Subcutaneous abdominal adipose tissue (tissue), 5 donors: ENCODE data around the gene TRIOBP.

ENCODE experiments used
- H3K27ac ChIP-seq: one replicate; pipeline ENCODE4 v1.7.0; 2013; ENCODE audit warnings: low read depth, mild to moderate bottlenecking, inconsistent platforms, low read length, moderate library complexity
- H3K27me3 ChIP-seq, 5 donors: one replicate each; pipeline ENCODE4 v1.7.0; 2013; ENCODE audit warnings: low read length in 5 of 5, inconsistent platforms in 1 of 5; ENCODE audit not compliant: control insufficient read depth in 5 of 5, insufficient read depth in 4 of 5
- H3K36me3 ChIP-seq, 5 donors: one replicate each; pipeline ENCODE4 v1.7.0; 2013; ENCODE audit warnings: low read length in 5 of 5; ENCODE audit not compliant: control insufficient read depth in 5 of 5, insufficient read depth in 5 of 5
- H3K4me1 ChIP-seq, 5 donors: one replicate each; pipeline ENCODE4 v1.7.0; 2013; ENCODE audit warnings: low read length in 5 of 5, mild to moderate bottlenecking in 3 of 5, moderate library complexity in 1 of 5; ENCODE audit not compliant: control insufficient read depth in 5 of 5, insufficient read depth in 5 of 5
- H3K4me3 ChIP-seq, 5 donors: one replicate each; pipeline ENCODE4 v1.7.0; 2013; ENCODE audit warnings: low read length in 5 of 5, low read depth in 1 of 5
- H3K9ac ChIP-seq, 5 donors: one replicate each; pipeline ENCODE4 v1.7.0; 2013; ENCODE audit warnings: low read length in 5 of 5, mild to moderate bottlenecking in 4 of 5, moderate library complexity in 3 of 5
- H3K9me3 ChIP-seq, 5 donors: one replicate each; pipeline ENCODE4 v1.7.0; 2013; ENCODE audit warnings: low read length in 5 of 5; ENCODE audit not compliant: control insufficient read depth in 5 of 5
- donor health status: healthy.
- donor health status: healthy.
- donor health status: healthy.
- donor health status: healthy.
- donor health status: healthy.

Gene TRIOBP

DNA sequence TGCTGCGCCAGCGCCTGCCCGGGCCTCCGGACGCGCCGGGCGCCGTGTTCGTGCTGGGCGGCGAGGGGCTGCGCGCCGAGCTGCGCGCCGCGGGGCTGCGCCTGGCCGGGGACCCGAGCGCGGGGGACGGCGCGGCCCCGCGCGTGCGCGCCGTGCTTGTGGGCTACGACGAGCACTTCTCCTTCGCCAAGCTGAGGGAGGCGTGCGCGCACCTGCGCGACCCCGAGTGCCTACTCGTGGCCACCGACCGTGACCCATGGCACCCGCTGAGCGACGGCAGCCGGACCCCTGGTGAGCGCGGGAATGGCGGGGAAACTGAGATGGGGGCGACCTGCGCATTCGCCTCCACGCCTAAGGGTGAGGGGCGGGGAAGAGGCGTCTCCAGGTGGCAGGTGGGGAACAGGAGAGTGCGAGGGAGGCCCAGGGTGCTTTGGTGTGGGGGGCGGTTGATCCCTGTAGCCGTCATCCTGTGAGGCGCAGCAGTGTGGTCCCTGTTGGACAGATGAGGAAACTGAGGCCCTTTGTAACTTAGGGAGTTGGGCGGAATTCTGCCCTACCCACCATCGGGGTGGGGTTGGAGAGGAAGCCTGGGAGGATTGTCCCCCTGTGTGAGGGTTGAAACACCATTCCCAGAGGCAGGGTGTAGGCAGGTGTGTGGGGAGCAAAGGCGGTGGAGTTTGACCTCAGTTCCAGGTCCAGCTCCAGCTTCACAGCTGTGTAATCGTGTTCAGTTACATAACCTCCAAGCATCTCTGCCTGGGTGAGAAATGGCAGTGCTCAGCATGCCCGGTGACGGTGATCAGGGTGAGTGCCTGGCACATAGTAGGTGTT is 37.6 kb upstream of the TRIOBP start:
- Histone ChIP-seq H3K27ac (peak overlapping the region; percentile 77), H3K4me1 (peaks cover 5 to 59% (median 54%) of the 10 kb centered on the region in 5 donors)

DNA sequence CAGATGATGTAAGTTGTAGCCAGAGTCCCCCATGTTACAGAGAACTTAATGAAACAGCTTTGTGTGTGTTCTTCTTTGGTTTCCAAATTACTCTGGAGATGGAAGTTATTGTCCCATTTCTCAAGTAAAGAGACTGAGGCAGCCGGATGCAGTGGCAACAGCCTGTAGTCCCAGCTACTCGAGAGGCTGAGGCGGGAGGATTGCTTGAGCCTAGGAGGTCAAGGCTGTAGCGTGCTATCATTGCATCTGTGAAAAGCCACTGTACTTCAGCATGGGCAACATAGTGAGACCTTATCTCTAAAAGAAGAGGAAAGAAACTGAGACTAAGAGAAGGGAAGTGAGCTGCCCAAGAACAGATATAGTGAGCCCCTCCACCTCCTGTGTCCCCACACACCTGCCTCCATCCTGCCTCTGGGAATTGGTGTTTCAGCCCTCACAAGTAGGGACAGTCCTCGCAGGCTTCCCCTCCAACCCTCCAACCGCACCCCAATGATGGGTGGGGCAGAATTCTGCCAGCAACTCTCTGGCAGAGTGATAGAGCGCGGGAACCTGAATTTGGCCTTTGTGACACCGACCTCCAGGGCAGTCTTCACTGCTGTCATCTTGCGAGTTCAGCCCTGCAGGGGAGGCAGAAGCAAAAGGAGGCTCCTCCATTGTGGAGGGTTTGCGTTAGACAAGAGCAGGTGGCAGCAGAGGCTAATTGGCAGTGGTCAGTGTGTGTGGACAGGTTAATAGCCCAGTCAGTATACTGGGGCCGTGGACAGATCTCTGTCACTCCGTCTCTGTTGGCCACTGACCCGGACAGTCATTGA is 36.7 kb upstream of the TRIOBP start:
- Histone ChIP-seq H3K9me3 (no peaks in the 10 kb centered on the region), H3K4me1 (peaks cover 7 to 67% (median 62%) of the 10 kb centered on the region in 5 donors), H3K4me3 (peak overlapping the region in 4 of 5 donors; percentile 59 to 81 (median 72)), H3K36me3 (no peaks in the 10 kb centered on the region), H3K27ac (peak overlapping the region; percentile 77), H3K27me3 (no peaks in the 10 kb centered on the region), H3K9ac (peak overlapping the region in 4 of 5 donors; percentile 66 to 77 (median 72))

More for the DNA sequence above, 37.6 kb upstream of the TRIOBP start:
- H3K27me3 ChIP-seq: no peaks in the 10 kb centered on the region
- H3K36me3 ChIP-seq: no peaks in the 10 kb centered on the region
- H3K4me3 ChIP-seq: peak overlapping the region; percentile 59 to 81 (median 71)
- peak overlapping the region in 4 of 5 donors; percentile 66 to 77 (median 72) for H3K9ac ChIP-seq
- no peaks in the 10 kb centered on the region for H3K9me3 ChIP-seq

- Histone ChIP-seq H3K4me3 (peak overlapping the region in 1 of 5 donors; percentile 25), H3K9me3 (no peaks in the 10 kb centered on the region), H3K27me3 (no peaks in the 10 kb centered on the region), H3K27ac (peak overlapping the region; percentile 77), H3K36me3 (peaks cover 0 to 5% (median 3%) of the 10 kb centered on the region in 5 donors), H3K4me1 (peaks cover 7 to 71% (median 68%) of the 10 kb centered on the region in 5 donors), H3K9ac (peak overlapping the region in 2 of 5 donors; percentile 6 to 56)
Observed at GRCh38 chr22:37660709-37661045, 36.2 kb upstream of the TRIOBP start.

- Histone ChIP-seq H3K9ac (peak overlapping the region in 3 of 5 donors; percentile 6 to 56 (median 25)), H3K36me3 (peaks cover 0 to 12% (median 10%) of the 10 kb centered on the region in 5 donors), H3K4me3 (peak overlapping the region in 2 of 5 donors; percentile 18 to 25), H3K9me3 (no peaks in the 10 kb centered on the region), H3K27ac (peak overlapping the region; percentile 77), H3K27me3 (no peaks in the 10 kb centered on the region), H3K4me1 (peaks cover 7 to 72% (median 62%) of the 10 kb centered on the region in 5 donors)
Observed at GRCh38 chr22:37661160-37661924, 35.5 kb upstream of the TRIOBP start.

- Histone ChIP-seq H3K36me3 (peaks cover 0 to 16% (median 13%) of the 10 kb centered on the region in 5 donors), H3K4me1 (peaks cover 7 to 72% (median 60%) of the 10 kb centered on the region in 5 donors), H3K9me3 (no peaks in the 10 kb centered on the region), H3K9ac (peak overlapping the region in 1 of 5 donors; percentile 21), H3K4me3 (no peak overlapping the region), H3K27ac (peak overlapping the region; percentile 77), H3K27me3 (no peaks in the 10 kb centered on the region)
Observed at GRCh38 chr22:37662039-37662438, 34.8 kb upstream of the TRIOBP start.

GRCh38 chr22:37663521-37664140 is 33.2 kb upstream of the TRIOBP start:
- no peak overlapping the region for H3K4me3 ChIP-seq
- no peaks in the 10 kb centered on the region for H3K9me3 ChIP-seq
- H3K27me3 ChIP-seq: no peaks in the 10 kb centered on the region
- peaks cover 5 to 75% (median 57%) of the 10 kb centered on the region in 5 donors for H3K4me1 ChIP-seq
- H3K9ac ChIP-seq: no peak overlapping the region
- peak overlapping the region; percentile 24 for H3K27ac ChIP-seq
- H3K36me3 ChIP-seq: peaks cover 0 to 16% (median 13%) of the 10 kb centered on the region in 5 donors

DNA sequence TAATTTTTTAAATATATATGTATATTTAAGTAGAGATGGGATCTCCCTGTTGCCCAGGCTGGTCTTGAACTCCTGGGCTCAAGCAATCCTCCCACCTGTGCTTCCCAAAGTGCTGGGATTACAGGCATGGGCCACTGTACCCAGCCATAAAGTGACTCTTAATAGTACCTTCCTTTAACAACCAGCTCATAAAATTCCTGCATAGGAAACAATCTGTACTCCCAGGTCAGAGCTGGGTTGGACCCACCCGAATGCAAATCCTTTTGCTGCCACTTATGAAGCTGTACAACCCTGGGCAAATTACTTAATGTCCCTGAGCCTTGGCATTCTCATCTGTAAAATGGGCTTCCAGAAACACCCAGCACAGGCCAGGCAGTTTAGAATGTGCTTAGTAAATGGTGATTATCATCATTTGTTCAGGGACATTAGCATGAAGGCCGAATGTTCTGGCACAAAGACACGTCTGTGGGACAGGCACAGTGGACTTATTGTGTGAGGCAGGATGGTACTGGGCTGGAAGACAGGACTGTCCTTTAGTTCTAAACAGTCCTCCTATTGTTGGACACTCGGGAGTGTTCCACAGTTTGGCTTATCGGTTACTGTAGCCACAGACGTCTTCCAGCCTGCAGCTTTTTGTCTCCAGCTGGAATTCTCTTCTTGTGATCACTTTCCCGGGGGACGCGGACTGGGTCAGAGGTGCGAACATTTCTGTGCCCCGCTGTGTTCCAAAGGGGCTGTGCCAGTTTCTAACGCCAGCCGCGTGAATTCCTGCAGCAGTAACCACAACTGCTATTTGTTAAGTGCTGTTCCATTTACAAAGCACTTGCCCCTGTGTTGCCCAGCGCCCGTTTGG is 32.4 kb upstream of the TRIOBP start:
- peak overlapping the region in 2 of 5 donors; percentile 8 to 21 for H3K9ac ChIP-seq

GRCh38 chr22:37665487-37665886 is 31.4 kb upstream of the TRIOBP start:
- Histone ChIP-seq H3K4me3 (no peak overlapping the region), H3K27me3 (no peaks in the 10 kb centered on the region), H3K9ac (no peak overlapping the region), H3K9me3 (no peaks in the 10 kb centered on the region), H3K27ac (peak overlapping the region; percentile 67), H3K4me1 (peaks cover 3 to 60% (median 42%) of the 10 kb centered on the region in 5 donors), H3K36me3 (peaks cover 0 to 16% (median 13%) of the 10 kb centered on the region in 5 donors)

More for the DNA sequence above, 32.4 kb upstream of the TRIOBP start:
- Histone ChIP-seq H3K4me3 (peak overlapping the region in 1 of 5 donors; percentile 11), H3K36me3 (peaks cover 0 to 16% (median 13%) of the 10 kb centered on the region in 5 donors), H3K27me3 (no peaks in the 10 kb centered on the region), H3K9me3 (no peaks in the 10 kb centered on the region), H3K4me1 (peaks cover 3 to 70% (median 52%) of the 10 kb centered on the region in 5 donors), H3K27ac (peak overlapping the region; percentile 67)
